IMR-90 (cell line): ENCODE data around the gene S100A5. TPM values are rescaled to one million over a fixed set of nuclear protein-coding genes. Genes with fewer than 3 reads are reported as not detected.

Experiments used
- ATAC-seq: fragments of 200-7000 bp; cut with Tn5 transposase; 2 replicates; pipeline ENCODE4 v1.9.1; 2020; ENCODE audit warnings: low read depth, mild to moderate bottlenecking, moderate library complexity
- BruUV-seq: library from RNA; stranded (reverse); fragments of 400-500 nt; replicated peaks from 2 replicates; lab custom pipeline; 2021; lab: Mats Ljungman, UMichigan
- CTCF ChIA-PET: fragments of 300-600 bp; formaldehyde crosslinking; extraction: SDS; loops from one replicate; lab custom pipeline; 2021; ENCODE audit warnings: antibody characterized with exemption; lab: Yijun Ruan, JAX
- POLR2A ChIA-PET: fragments of 300-600 bp; sonication (Branson Sonifier 250); formaldehyde crosslinking; loops from one replicate; lab custom pipeline; 2022; ENCODE audit warnings: antibody characterized with exemption; ENCODE audit not compliant: unreplicated experiment; lab: Charles Lee
- DNase-seq: peaks from one replicate; pipeline ENCODE4 v3.0.0; 2013
- H2AFZ ChIP-seq: replicated peaks from 2 replicates; pipeline ENCODE3; 2013; ENCODE audit warnings: low read length, mild to moderate bottlenecking; ENCODE audit not compliant: poor library complexity
- H2AK5ac ChIP-seq: 2 replicates; pipeline ENCODE4 v1.6.1; 2013; ENCODE audit warnings: low read depth, low read length, inconsistent platforms
- H2AK9ac ChIP-seq: replicated peaks from 2 replicates; pipeline ENCODE3; 2013; ENCODE audit warnings: mild to moderate bottlenecking, low read depth, low read length, moderate library complexity; ENCODE audit not compliant: poor library complexity
- H2BK120ac ChIP-seq: 2 replicates; pipeline ENCODE4 v1.6.1; 2013; ENCODE audit warnings: low read depth, low read length, inconsistent platforms
- H2BK15ac ChIP-seq: 3 replicates; pipeline ENCODE4 v1.6.1; 2013; ENCODE audit warnings: low read depth, low read length, inconsistent platforms
- H2BK20ac ChIP-seq: 2 replicates; pipeline ENCODE4 v1.6.1; 2013; ENCODE audit warnings: low read depth, mild to moderate bottlenecking, inconsistent platforms, low read length, moderate library complexity
- H2BK5ac ChIP-seq: 2 replicates; pipeline ENCODE4 v1.6.1; 2013; ENCODE audit warnings: mild to moderate bottlenecking, low read depth, low read length, inconsistent platforms; ENCODE audit not compliant: poor library complexity, severe bottlenecking
- H3K14ac ChIP-seq: replicated peaks from 2 replicates; pipeline ENCODE4 v1.6.1; 2013; ENCODE audit warnings: low read depth, low read length, inconsistent platforms
- H3K18ac ChIP-seq: 2 replicates; pipeline ENCODE4 v1.6.1; 2013; ENCODE audit warnings: low read depth, low read length, control low read depth
- H3K23ac ChIP-seq: 2 replicates; pipeline ENCODE4 v1.6.1; 2013; ENCODE audit warnings: low read depth, low read length, inconsistent platforms
- H3K27ac ChIP-seq: 2 replicates; pipeline ENCODE4 v1.5.1; 2013; ENCODE audit warnings: mild to moderate bottlenecking, control low read depth, low read length; ENCODE audit not compliant: insufficient read depth
- H3K27me3 ChIP-seq: 2 replicates; pipeline ENCODE4 v1.6.1; 2013; ENCODE audit warnings: low read length; ENCODE audit not compliant: control insufficient read depth, insufficient read depth
- H3K36me3 ChIP-seq: 2 replicates; pipeline ENCODE4 v1.6.1; 2013; ENCODE audit warnings: low read length, mixed read lengths; ENCODE audit not compliant: control insufficient read depth, insufficient read depth
- H3K4ac ChIP-seq: 2 replicates; pipeline ENCODE4 v1.6.1; 2013; ENCODE audit warnings: low read depth, low read length, inconsistent platforms
- H3K4me1 ChIP-seq: 2 replicates; pipeline ENCODE4 v1.6.1; 2013; ENCODE audit warnings: low read length, mixed read lengths; ENCODE audit not compliant: control insufficient read depth, insufficient read depth
- H3K4me2 ChIP-seq: 2 replicates; pipeline ENCODE4 v1.6.1; 2013; ENCODE audit warnings: low read depth, mild to moderate bottlenecking, control low read depth, low read length, moderate library complexity
- H3K4me3 ChIP-seq: 2 replicates; pipeline ENCODE4 v1.5.1; 2013; ENCODE audit warnings: low read depth, mild to moderate bottlenecking, control low read depth, low read length, moderate library complexity; ENCODE audit not compliant: insufficient read depth
- H3K56ac ChIP-seq: 2 replicates; pipeline ENCODE4 v1.6.1; 2013; ENCODE audit warnings: low read length, inconsistent platforms; ENCODE audit not compliant: insufficient read depth; ENCODE audit errors: extremely low read depth
- H3K79me1 ChIP-seq, 2 experiments: 2 replicates each; pipeline ENCODE4 v1.6.1; 2013; ENCODE audit warnings: low read length in 2 of 2, inconsistent platforms in 1 of 2, low read depth in 1 of 2
- H3K9ac ChIP-seq: 2 replicates; pipeline ENCODE4 v1.6.1; 2013; ENCODE audit warnings: low read depth, low read length, control low read depth
- H3K9me1 ChIP-seq: 2 replicates; pipeline ENCODE4 v1.6.1; 2013; ENCODE audit warnings: low read length, inconsistent platforms; ENCODE audit not compliant: insufficient read depth
- H3K9me3 ChIP-seq: 2 replicates; pipeline ENCODE4 v1.6.1; 2013; ENCODE audit warnings: low read length; ENCODE audit not compliant: control insufficient read depth, insufficient read depth
- H4K20me1 ChIP-seq: 2 replicates; pipeline ENCODE4 v1.6.1; 2013; ENCODE audit warnings: low read length, inconsistent platforms; ENCODE audit not compliant: insufficient read depth
- H4K5ac ChIP-seq: 2 replicates; pipeline ENCODE4 v1.6.1; 2013; ENCODE audit warnings: mild to moderate bottlenecking, low read depth, low read length, control low read depth
- H4K8ac ChIP-seq, 2 experiments: 2 replicates each; pipeline ENCODE4 v1.6.1; 2013; ENCODE audit warnings: low read depth in 2 of 2, low read length in 2 of 2, control low read depth in 1 of 2, inconsistent platforms in 1 of 2
- H4K91ac ChIP-seq: 2 replicates; pipeline ENCODE4 v1.6.1; 2013; ENCODE audit warnings: low read depth, low read length, inconsistent platforms; ENCODE audit not compliant: insufficient read depth
- BHLHE40 ChIP-seq: fragments of 150-350 bp; IDR thresholded peaks from 2 replicates; pipeline ENCODE4 v1.6.1; 2016; ENCODE audit warnings: mild to moderate bottlenecking, low read depth, low read length
- CTCF ChIP-seq: conservative IDR thresholded peaks from 2 replicates; pipeline ENCODE4 v1.5.1; 2012; ENCODE audit warnings: mild to moderate bottlenecking, low read depth, low read length, improper control_type of control experiment
- ELK1 ChIP-seq: fragments of 150-350 bp; IDR thresholded peaks from 2 replicates; pipeline ENCODE4 v1.6.1; 2016; ENCODE audit warnings: low read depth, mild to moderate bottlenecking, low read length, moderate library complexity, borderline replicate concordance
- FOS ChIP-seq: fragments of 150-350 bp; IDR thresholded peaks from 2 replicates; pipeline ENCODE4 v1.6.1; 2016; ENCODE audit warnings: low read depth, low read length
- MAZ ChIP-seq: IDR thresholded peaks from 2 replicates; pipeline ENCODE4 v1.6.1; 2012; ENCODE audit warnings: low read depth, mild to moderate bottlenecking, low read length, improper control_type of control experiment, moderate library complexity, borderline replicate concordance
- MXI1 ChIP-seq: IDR thresholded peaks from 2 replicates; pipeline ENCODE4 v1.6.1; 2012; ENCODE audit warnings: low read depth, mild to moderate bottlenecking, low read length, moderate library complexity, borderline replicate concordance
- NFE2L2 ChIP-seq: fragments of 150-350 bp; IDR thresholded peaks from 2 replicates; pipeline ENCODE4 v1.6.1; 2016; ENCODE audit warnings: low read depth, mild to moderate bottlenecking, low read length
- POLR2A ChIP-seq: IDR thresholded peaks from 2 replicates; pipeline ENCODE4 v1.6.1; 2012; ENCODE audit warnings: mild to moderate bottlenecking, low read depth, low read length
- RCOR1 ChIP-seq: IDR thresholded peaks from 2 replicates; pipeline ENCODE4 v1.6.1; 2012; ENCODE audit warnings: mild to moderate bottlenecking, low read length, improper control_type of control experiment; ENCODE audit not compliant: insufficient replicate concordance
- SMC3 ChIP-seq: fragments of 150-350 bp; IDR thresholded peaks from 2 replicates; pipeline ENCODE4 v1.6.1; 2016; ENCODE audit warnings: low read depth, mild to moderate bottlenecking, antibody characterized with exemption, low read length, moderate library complexity
- USF2 ChIP-seq: fragments of 150-350 bp; IDR thresholded peaks from 2 replicates; pipeline ENCODE4 v1.6.1; 2017; ENCODE audit warnings: mild to moderate bottlenecking, antibody characterized with exemption, low read length, low read depth
- WGBS, 2 experiments: methylation state at CpG; one replicate each; pipeline versions ENCODE4 v1.1.5 to v1.1.7; 2013; ENCODE audit warnings: missing lambda C conversion rate in 2 of 2; ENCODE audit not compliant: insufficient read length in 1 of 2; ENCODE audit errors: extremely low coverage in 2 of 2; 5-methylcytosine and 5-hydroxymethylcytosine counted together
- dilution Hi-C: fragments of 300-500 bp; cut with HindIII; formaldehyde crosslinking; loops from one replicate; pipeline ENCODE4 v1.14.3; 2018; ENCODE audit warnings: low sequenced_read_pairs; ENCODE audit not compliant: unreplicated experiment
- in situ Hi-C: fragments of 300-500 bp; cut with MboI; formaldehyde crosslinking; loops from 3 replicates; pipeline ENCODE4 v1.14.3; 2019; ENCODE audit warnings: low sequenced_read_pairs, inconsistent platforms, mixed read lengths
- intact Hi-C: fragments of 100-400 bp; cut with micrococcal nuclease; formaldehyde crosslinking; loops from 2 replicates; pipeline ENCODE4 v1.10.0; 2022
- polyA plus RNA-seq, 3 experiments: library from polyadenylated mRNA; depleted of rRNA; stranded (reverse); fragments of >200 nt; gene quantifications; 2 replicates each; pipeline ENCODE4 v1.2.3, GENCODE V29; 2012; ENCODE audit warnings: low replicate concordance in 1 of 3
- total RNA-seq: library from RNA; depleted of rRNA; stranded (reverse); fragments of >200 nt; gene quantifications from 2 replicates; pipeline ENCODE4 v1.2.3, GENCODE V29; 2012

S100A5 gene
- total and polyA plus RNA-seq, 2 of the 4 experiments (the other 2 are of a cell fraction) = 0.27 TPM; not detected in 1

GRCh38 chr1:153540394-153541361 is at the start of gene S100A5 (continued):
- TF ChIP-seq MXI1 = no peak
- no peak for TF ChIP-seq RCOR1
- no peak for TF ChIP-seq MAZ
- no peak for TF ChIP-seq POLR2A
- no peak for TF ChIP-seq FOS

GRCh38 chr1:153588482-153588881 is 47.7 kb upstream of the S100A5 start:
- no peak overlapping the region for H3K14ac ChIP-seq
- H4K91ac ChIP-seq = no peak overlapping the region
- in situ Hi-C loops (no loop called here), intact Hi-C loops (no loop called here), dilution Hi-C loops (no loop called here)
- no peak overlapping the region for H2BK120ac ChIP-seq
- WGBS, 2 experiments = no CpG with 5 or more reads among the region's 2 CpGs
- H4K20me1 ChIP-seq = no peaks in the 10 kb centered on the region
- no peak overlapping the region for H3K56ac ChIP-seq
- no peaks in the 10 kb centered on the region for H3K36me3 ChIP-seq
- H4K5ac ChIP-seq = no peak overlapping the region
- H3K27me3 ChIP-seq = no peaks in the 10 kb centered on the region
- H2BK15ac ChIP-seq = no peak overlapping the region
- ChIA-PET POLR2A (interaction anchor here (0.6 kb wide), 1 partner anchor 46 kb away, joined by 3 read pairs; no protein-coding TSS in a partner anchor), CTCF (interaction anchor here (0.9 kb wide), 1 partner anchor 11 kb away, joined by 3 read pairs; no protein-coding TSS in a partner anchor)
- H3K9me3 ChIP-seq = no peaks in the 10 kb centered on the region
- BruUV-seq = no TSS peak
- no peak overlapping the region for H3K9ac ChIP-seq
- no peak overlapping the region for H3K23ac ChIP-seq
- H3K4me3 ChIP-seq = no peak overlapping the region
- H2BK20ac ChIP-seq = no peak overlapping the region
- no peaks in the 10 kb centered on the region for H3K79me1 ChIP-seq
- no peak overlapping the region for H2BK5ac ChIP-seq
- H2AFZ ChIP-seq = no peak overlapping the region
- no peak overlapping the region for H3K4ac ChIP-seq
- no peak overlapping the region for H3K18ac ChIP-seq
- no peak overlapping the region for H3K4me2 ChIP-seq
- peak; percentile 47 for DNase-seq
- ATAC-seq = peak; percentile 70
- peaks cover 3% of the 10 kb centered on the region; the same call in 1 of the 2 replicates for H3K4me1 ChIP-seq
- H2AK9ac ChIP-seq = no peak overlapping the region
- H2AK5ac ChIP-seq = no peak overlapping the region
- no peak overlapping the region for H4K8ac ChIP-seq
- H3K9me1 ChIP-seq = no peaks in the 10 kb centered on the region
- no peak overlapping the region for H3K27ac ChIP-seq
- TF ChIP-seq FOS (no peak), NFE2L2 (no peak), ELK1 (no peak), POLR2A (no peak), BHLHE40 (no peak), RCOR1 (no peak), MAZ (no peak), SMC3 (no peak), CTCF (no peak), USF2 (no peak)
